CD4-positive, alpha-beta T cell treated with Interferon gamma for 1 hour (primary cell): ENCODE results near the gene ANKS1A.
A peak's percentile ranks its signal among the peaks of the same experiment; 100 is the strongest.
"Not testable (repeated sequence)": the region's sequence is repeated elsewhere in the genome, so short reads cannot be mapped to it uniquely, and the experiment has no call there.

ENCODE experiments used
- DNase-seq: peaks from one replicate; pipeline ENCODE4 v3.0.0-alpha.2; 2020

ANKS1A gene

DNA sequence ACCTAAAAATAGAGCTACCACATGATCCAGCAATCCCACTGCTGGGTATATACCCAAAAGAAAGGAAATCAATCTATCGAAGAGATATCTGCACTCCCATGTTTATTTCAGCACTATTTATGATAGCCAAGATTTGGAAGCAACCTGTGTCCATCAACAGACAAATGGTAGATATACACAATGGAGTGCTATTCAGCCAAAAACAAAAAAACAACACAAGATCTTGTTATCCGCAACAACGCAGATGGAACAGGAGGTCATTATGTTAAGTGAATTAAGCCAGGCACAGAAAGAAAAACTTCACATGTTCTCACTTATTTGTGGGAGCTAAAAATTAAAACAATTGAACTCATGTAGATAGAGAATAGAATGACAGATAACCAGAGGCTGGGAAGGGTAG is 249.1 kb downstream of the ANKS1A start:
- DNase-seq = not testable (repeated sequence)

DNA sequence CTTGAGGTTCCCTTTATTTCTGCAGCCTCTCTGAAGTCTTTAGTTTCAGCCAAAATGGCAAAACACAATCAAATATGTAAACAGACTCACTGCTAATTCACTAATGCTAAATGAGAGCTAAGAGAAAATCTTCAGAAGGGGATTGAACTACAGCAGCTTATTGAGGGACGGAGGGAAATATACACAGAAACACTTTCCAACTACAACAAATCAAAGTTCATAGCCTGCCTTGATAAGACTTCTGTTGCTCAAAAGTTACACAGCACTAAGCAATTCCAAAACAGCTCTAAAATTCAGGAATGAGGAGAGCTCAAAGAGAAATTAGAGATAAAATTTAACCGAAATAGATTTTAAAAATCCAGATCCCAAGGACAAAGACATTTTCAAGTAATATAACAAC is 250.4 kb downstream of the ANKS1A start:
- no peak for DNase-seq

GRCh38 chr6:35139924-35140638 is 251.0 kb downstream of the ANKS1A start:
- peak; percentile 45 for DNase-seq

GRCh38 chr6:35140639-35141006 is 251.6 kb downstream of the ANKS1A start:
- no peak for DNase-seq
